Trophoblast cell (in vitro differentiated cells and primary cell): ENCODE data around the gene MFAP3.

Experiments
- DNase-seq, 2 donors: peaks; one replicate each; pipeline ENCODE4 v3.0.0-alpha.2; 2016
- H2AFZ ChIP-seq: 2 replicates; pipeline ENCODE4 v1.6.1; 2013; ENCODE audit warnings: low read length, moderate library complexity, mild to moderate bottlenecking; ENCODE audit not compliant: insufficient read depth, poor library complexity
- H2AK5ac ChIP-seq: 2 replicates; pipeline ENCODE4 v1.6.1; 2013; ENCODE audit warnings: mild to moderate bottlenecking, low read length
- H2BK120ac ChIP-seq: 2 replicates; pipeline ENCODE4 v1.6.1; 2013; ENCODE audit warnings: low read length, mild to moderate bottlenecking, moderate library complexity; ENCODE audit not compliant: insufficient read depth, poor library complexity
- H2BK12ac ChIP-seq: 2 replicates; pipeline ENCODE4 v1.6.1; 2013; ENCODE audit warnings: mild to moderate bottlenecking, low read length, moderate library complexity
- H2BK5ac ChIP-seq: 2 replicates; pipeline ENCODE4 v1.6.1; 2013; ENCODE audit warnings: low read length, low read depth, moderate library complexity, mild to moderate bottlenecking; ENCODE audit not compliant: poor library complexity
- H3K14ac ChIP-seq: 2 replicates; pipeline ENCODE4 v1.6.1; 2013; ENCODE audit warnings: mild to moderate bottlenecking, low read length
- H3K18ac ChIP-seq: 2 replicates; pipeline ENCODE4 v1.6.1; 2013; ENCODE audit warnings: mild to moderate bottlenecking, low read length
- H3K23ac ChIP-seq: 2 replicates; pipeline ENCODE4 v1.6.1; 2013; ENCODE audit warnings: low read length
- H3K27ac ChIP-seq: 2 replicates; pipeline ENCODE4 v1.5.1; 2013; ENCODE audit warnings: low read depth, mild to moderate bottlenecking, inconsistent platforms, low read length, moderate library complexity
- H3K27me3 ChIP-seq: 2 replicates; pipeline ENCODE4 v1.6.1; 2013; ENCODE audit warnings: inconsistent platforms, mild to moderate bottlenecking, low read length, moderate library complexity; ENCODE audit not compliant: insufficient read depth
- H3K36me3 ChIP-seq, 2 experiments: 1 replicate in 1 of 2; 2 replicates in 1 of 2; pipeline ENCODE4 v1.6.1; 2013; ENCODE audit warnings: low read length in 2 of 2, mild to moderate bottlenecking in 2 of 2, moderate library complexity in 1 of 2; ENCODE audit not compliant: insufficient read depth in 2 of 2, control insufficient read depth in 1 of 2
- H3K4ac ChIP-seq: 2 replicates; pipeline ENCODE4 v1.6.1; 2013; ENCODE audit warnings: low read depth, mild to moderate bottlenecking, low read length, moderate library complexity
- H3K4me1 ChIP-seq, 2 experiments: 1 replicate in 1 of 2; 2 replicates in 1 of 2; pipeline ENCODE4 v1.6.1; 2013; ENCODE audit warnings: low read length in 2 of 2, mild to moderate bottlenecking in 2 of 2, moderate library complexity in 1 of 2; ENCODE audit not compliant: insufficient read depth in 2 of 2, control insufficient read depth in 1 of 2
- H3K4me2 ChIP-seq: 2 replicates; pipeline ENCODE4 v1.6.1; 2013; ENCODE audit warnings: inconsistent platforms, mild to moderate bottlenecking, low read length, moderate library complexity
- H3K4me3 ChIP-seq: 2 replicates; pipeline ENCODE4 v1.5.1; 2013; ENCODE audit warnings: mild to moderate bottlenecking, low read depth, low read length, inconsistent platforms
- H3K79me1 ChIP-seq: one replicate; pipeline ENCODE4 v1.6.1; 2013; ENCODE audit warnings: low read length
- H3K79me2 ChIP-seq: 2 replicates; pipeline ENCODE4 v1.6.1; 2013; ENCODE audit warnings: low read length, mild to moderate bottlenecking; ENCODE audit not compliant: control insufficient read depth, insufficient read depth, poor library complexity
- H3K9ac ChIP-seq: 2 replicates; pipeline ENCODE4 v1.6.1; 2013; ENCODE audit warnings: mild to moderate bottlenecking, low read length
- H3K9me3 ChIP-seq: 2 replicates; pipeline ENCODE4 v1.6.1; 2013; ENCODE audit warnings: low read depth, mild to moderate bottlenecking, control low read depth, inconsistent platforms, low read length; ENCODE audit not compliant: insufficient read depth
- H4K12ac ChIP-seq: 2 replicates; pipeline ENCODE4 v1.6.1; 2013; ENCODE audit warnings: low read depth, mild to moderate bottlenecking, low read length, moderate library complexity
- H4K8ac ChIP-seq: 2 replicates; pipeline ENCODE4 v1.6.1; 2013; ENCODE audit warnings: low read depth, mild to moderate bottlenecking, low read length, moderate library complexity
- H4K91ac ChIP-seq: one replicate; pipeline ENCODE4 v1.6.1; 2013; ENCODE audit warnings: low read depth, mild to moderate bottlenecking, low read length, moderate library complexity
- WGBS: extraction: QIAGEN DNeasy Blood & Tissue Kit; methylation state at CpG from one replicate; pipeline ENCODE4 v1.1.7; 2013; ENCODE audit warnings: missing lambda C conversion rate; ENCODE audit not compliant: insufficient read length, insufficient coverage; ENCODE audit errors: extremely low coverage; 5-methylcytosine and 5-hydroxymethylcytosine counted together

Gene MFAP3

GRCh38 chr5:154046486-154046885 lies 7.7 kb downstream of the MFAP3 start:
- Histone ChIP-seq H3K27me3 (no peaks in the 10 kb centered on the region), H3K79me2 (no peaks in the 10 kb centered on the region), H3K4me2 (no peak overlapping the region), H4K91ac (no peak overlapping the region), H3K9me3 (no peaks in the 10 kb centered on the region), H4K8ac (no peak overlapping the region), H3K4me3 (no peak overlapping the region), H3K18ac (peak overlapping the region; percentile 29), H2BK12ac (no peak overlapping the region), H3K4ac (no peak overlapping the region), H3K27ac (no peak overlapping the region), H3K9ac (no peak overlapping the region), H3K23ac (no peak overlapping the region), H3K36me3 (peaks cover 3 to 7% of the 10 kb centered on the region in 2 experiments), H3K14ac (no peak overlapping the region), H2AFZ (no peak overlapping the region), H2BK5ac (no peak overlapping the region), H3K4me1 (no peaks in the 10 kb centered on the region), H2BK120ac (no peak overlapping the region), H2AK5ac (no peak overlapping the region), H3K79me1 (no peaks in the 10 kb centered on the region), H4K12ac (no peak overlapping the region)
- no CpG with 5 or more reads among the region's 7 CpGs for WGBS
- DNase-seq, result no peak

GRCh38 chr5:154047324-154047723 lies 8.6 kb downstream of the MFAP3 start:
- Histone ChIP-seq H3K9me3 (no peaks in the 10 kb centered on the region), H3K4ac (no peak overlapping the region), H3K14ac (no peak overlapping the region), H4K91ac (no peak overlapping the region), H4K12ac (no peak overlapping the region), H3K79me2 (no peaks in the 10 kb centered on the region), H4K8ac (no peak overlapping the region), H2BK5ac (no peak overlapping the region), H3K27me3 (no peaks in the 10 kb centered on the region), H3K79me1 (no peaks in the 10 kb centered on the region), H3K4me3 (no peak overlapping the region), H2AFZ (no peak overlapping the region), H2AK5ac (no peak overlapping the region), H3K4me2 (no peak overlapping the region), H3K18ac (no peak overlapping the region), H3K4me1 (no peaks in the 10 kb centered on the region), H3K23ac (no peak overlapping the region), H2BK120ac (no peak overlapping the region), H3K9ac (no peak overlapping the region), H2BK12ac (no peak overlapping the region), H3K36me3 (peaks cover 3 to 7% of the 10 kb centered on the region in 2 experiments), H3K27ac (no peak overlapping the region)
- no peak for DNase-seq
- no CpG with 5 or more reads among the region's 3 CpGs for WGBS

GRCh38 chr5:154049636-154050035 lies 10.9 kb downstream of the MFAP3 start:
- no peak overlapping the region for H2BK120ac ChIP-seq
- H3K4me2 ChIP-seq, result no peak overlapping the region
- no peaks in the 10 kb centered on the region for H3K79me1 ChIP-seq
- no peak overlapping the region for H3K18ac ChIP-seq
- H4K91ac ChIP-seq, result no peak overlapping the region
- H3K79me2 ChIP-seq, result no peaks in the 10 kb centered on the region
- H3K4me3 ChIP-seq, result no peak overlapping the region
- no peaks in the 10 kb centered on the region for H3K4me1 ChIP-seq
- H3K23ac ChIP-seq, result no peak overlapping the region
- no CpG with 5 or more reads among the region's 5 CpGs for WGBS
- H2BK12ac ChIP-seq, result no peak overlapping the region
- no peak overlapping the region for H2AK5ac ChIP-seq
- no peak overlapping the region for H2BK5ac ChIP-seq
- no peaks in the 10 kb centered on the region for H3K27me3 ChIP-seq
- H3K14ac ChIP-seq, result no peak overlapping the region
- no peak overlapping the region for H4K8ac ChIP-seq
- H3K4ac ChIP-seq, result no peak overlapping the region
- no peak overlapping the region for H3K27ac ChIP-seq
- DNase-seq, result no peak
- no peak overlapping the region for H4K12ac ChIP-seq
- H3K9ac ChIP-seq, result no peak overlapping the region
- no peak overlapping the region for H2AFZ ChIP-seq
- H3K9me3 ChIP-seq, result no peaks in the 10 kb centered on the region
- peaks cover 3 to 15% of the 10 kb centered on the region in 2 experiments for H3K36me3 ChIP-seq

- Histone ChIP-seq H3K4me1 (no peaks in the 10 kb centered on the region), H3K79me2 (no peaks in the 10 kb centered on the region), H3K9me3 (no peaks in the 10 kb centered on the region), H2AK5ac (no peak overlapping the region), H2BK12ac (no peak overlapping the region), H3K27ac (no peak overlapping the region), H3K9ac (no peak overlapping the region), H3K4me2 (no peak overlapping the region), H3K14ac (no peak overlapping the region), H3K27me3 (no peaks in the 10 kb centered on the region), H3K18ac (no peak overlapping the region), H2BK5ac (no peak overlapping the region), H3K79me1 (no peaks in the 10 kb centered on the region), H4K91ac (no peak overlapping the region), H3K36me3 (peaks cover 0 to 12% of the 10 kb centered on the region in 2 experiments), H2BK120ac (no peak overlapping the region), H2AFZ (no peak overlapping the region), H4K12ac (no peak overlapping the region), H4K8ac (no peak overlapping the region), H3K23ac (no peak overlapping the region), H3K4ac (no peak overlapping the region), H3K4me3 (no peak overlapping the region)
- no peak for DNase-seq
- WGBS, result no CpG with 5 or more reads among the region's 4 CpGs
These were observed 14.7 kb downstream of the MFAP3 start for GRCh38 chr5:154053468-154053867.
